Transverse colon (tissue), 4 donors: ENCODE measurements around the gene FOXE3. TPM values are rescaled to one million over a fixed set of nuclear protein-coding genes. Genes with fewer than 3 reads are reported as not detected.

ENCODE experiments used
- DNase-seq: peaks from one replicate; pipeline ENCODE4 v3.0.0-alpha.2; 2019
- H3K27ac ChIP-seq, 4 donors: fragments of 200-600 bp; sonication (generic); 2 replicates each; pipeline ENCODE4 v1.5.1; 2016 to 2018; ENCODE audit warnings: inconsistent platforms in 4 of 4
- H3K27me3 ChIP-seq: fragments of 200-600 bp; sonication (generic); 2 replicates; pipeline ENCODE4 v1.5.1; 2017; ENCODE audit warnings: inconsistent platforms
- H3K36me3 ChIP-seq, 4 donors: fragments of 200-600 bp; sonication (generic); 2 replicates each; pipeline ENCODE4 v1.5.1; 2017 to 2019; ENCODE audit warnings: inconsistent platforms in 4 of 4
- H3K4me1 ChIP-seq, 4 donors: fragments of 200-600 bp; sonication (generic); 2 replicates each; pipeline ENCODE4 v1.5.1; 2017 to 2020; ENCODE audit warnings: inconsistent platforms in 4 of 4
- H3K4me3 ChIP-seq, 4 donors: fragments of 200-600 bp; sonication (generic); 1 replicate in 1 of 4; 2 replicates in 3 of 4; pipeline versions ENCODE4 v1.5.1 to v1.6.1; 2017 to 2019; ENCODE audit warnings: inconsistent platforms in 4 of 4
- H3K9me3 ChIP-seq, 2 donors: fragments of 200-600 bp; sonication (generic); 2 replicates each; pipeline ENCODE4 v1.5.1; 2017 to 2019; ENCODE audit warnings: inconsistent platforms in 2 of 2
- CTCF ChIP-seq, 5 experiments: fragments of 200-600 bp in 3 of 5; fragments of 450-650 bp in 2 of 5; sonication (generic) in 3 of 5; IDR thresholded peaks; 1 replicate in 2 of 5; 2 replicates in 3 of 5; pipeline ENCODE4 v1.5.1; 2016 to 2017; ENCODE audit warnings: antibody characterized with exemption in 5 of 5, inconsistent platforms in 3 of 5, mild to moderate bottlenecking in 2 of 5, moderate library complexity in 1 of 5
- EP300 ChIP-seq: sonication (generic); formaldehyde crosslinking; IDR thresholded peaks from one replicate; pipeline ENCODE4 v1.6.1; 2017; ENCODE audit warnings: antibody characterized with exemption, low read depth
- POLR2A ChIP-seq: fragments of 450-650 bp; IDR thresholded peaks from one replicate; pipeline ENCODE4 v1.6.1; 2016; ENCODE audit warnings: antibody characterized with exemption, mild to moderate bottlenecking, moderate library complexity
- POLR2AphosphoS5 ChIP-seq, 3 donors: sonication (generic); formaldehyde crosslinking; IDR thresholded peaks; one replicate each; pipeline ENCODE4 v1.6.1; 2016; ENCODE audit warnings: antibody characterized with exemption in 3 of 3
- WGBS, 2 donors: methylation state at CpG; one replicate each; pipeline ENCODE4 v1.1.5; 2018; ENCODE audit warnings: low coverage in 1 of 2; 5-methylcytosine and 5-hydroxymethylcytosine counted together
- in situ Hi-C, 4 donors: fragments of 200-750 bp; cut with MboI; loops; one replicate each; pipeline versions ENCODE4 v1.15.0 to v1.15.1; 2017; ENCODE audit warnings: low sequenced_read_pairs in 3 of 4, low pct_ligation_motif_present in 1 of 4, low pct_unique_long_range_greater_than_20kb in 1 of 4
- intact Hi-C: fragments of 100-400 bp; cut with DNase I; formaldehyde crosslinking; loops from one replicate; pipeline ENCODE4 v1.15.1; 2023; ENCODE audit warnings: low total_unique reads
- total RNA-seq, 4 donors: library from RNA; depleted of rRNA; stranded (reverse); fragments of >200 nt; gene quantifications; one replicate each; pipeline ENCODE4 v1.1.0, GENCODE V29; 2016

FOXE3 gene
- total RNA-seq, 4 donors from 2014 or later = not detected

GRCh38 chr1:47402591-47402990 lies 13.5 kb upstream of the FOXE3 start:
- Histone ChIP-seq H3K27me3 (peaks cover 5% of the 10 kb centered on the region), H3K36me3 (no peaks in the 10 kb centered on the region), H3K27ac (no peak overlapping the region), H3K4me3 (no peak overlapping the region), H3K4me1 (peaks cover 0 to 3% (median 0%) of the 10 kb centered on the region in 4 donors), H3K9me3 (no peaks in the 10 kb centered on the region)
- intact Hi-C loops = no loop called here
- TF ChIP-seq CTCF (IDR thresholded peaks at IDR 0.05) = no peak
- TF ChIP-seq POLR2AphosphoS5 (IDR thresholded peaks at IDR 0.05) = no peak
- TF ChIP-seq EP300 = no peak
- no peak for TF ChIP-seq POLR2A
- in situ Hi-C loops = loop anchor here in 2 of 4 donors (25.0 kb wide), 1 partner anchor 215 kb away; the partner anchor contains the start of gene PDZK1IP1 (in 2 of the 2)
- DNase-seq = no peak
- 90 to 97% methylated on average over 4 of the region's 4 CpGs for WGBS, 2 donors

- DNase-seq = no peak
- in situ Hi-C loops = loop anchor here in 2 of 4 donors (25.0 kb wide), 1 partner anchor 216 kb away; the partner anchor contains the start of gene PDZK1IP1 (in 2 of the 2)
- H3K27me3 ChIP-seq = peaks cover 5% of the 10 kb centered on the region
- peaks cover 0 to 3% (median 0%) of the 10 kb centered on the region in 4 donors for H3K4me1 ChIP-seq
- no peaks in the 10 kb centered on the region for H3K9me3 ChIP-seq
- no peak overlapping the region for H3K27ac ChIP-seq
- H3K36me3 ChIP-seq = no peaks in the 10 kb centered on the region
- intact Hi-C loops = no loop called here
- H3K4me3 ChIP-seq = no peak overlapping the region
- TF ChIP-seq POLR2A (no peak), EP300 (no peak), CTCF (IDR thresholded peaks at IDR 0.05) (no peak), POLR2AphosphoS5 (IDR thresholded peaks at IDR 0.05) (no peak)
- 88 to 100% methylated on average over 2 to 4 of the region's 4 CpGs for WGBS, 2 donors
Measured at GRCh38 chr1:47403321-47403910, 12.7 kb upstream of the FOXE3 start.

GRCh38 chr1:47405697-47406096 lies 10.4 kb upstream of the FOXE3 start:
- Histone ChIP-seq H3K27ac (no peak overlapping the region), H3K27me3 (no peaks in the 10 kb centered on the region), H3K9me3 (no peaks in the 10 kb centered on the region), H3K4me3 (no peak overlapping the region), H3K4me1 (no peaks in the 10 kb centered on the region), H3K36me3 (no peaks in the 10 kb centered on the region)
- in situ Hi-C loops (loop anchor here in 2 of 4 donors (25.0 kb wide), 1 partner anchor 218 kb away; the partner anchor contains the start of gene PDZK1IP1 (in 2 of the 2)), intact Hi-C loops (no loop called here)
- DNase-seq = no peak
- TF ChIP-seq CTCF (IDR thresholded peaks at IDR 0.05) (no peak), POLR2A (no peak), POLR2AphosphoS5 (IDR thresholded peaks at IDR 0.05) (no peak), EP300 (no peak)
- 83 to 100% methylated on average over 1 to 5 of the region's 5 CpGs for WGBS, 2 donors

- DNase-seq = no peak
- 95% methylated on average over 5 of the region's 5 CpGs; no CpG with 5 or more reads in 1 of the 2 donors for WGBS, 2 donors
- H3K27me3 ChIP-seq = no peaks in the 10 kb centered on the region
- no peaks in the 10 kb centered on the region for H3K4me1 ChIP-seq
- TF ChIP-seq POLR2AphosphoS5 (IDR thresholded peaks at IDR 0.05) (no peak), EP300 (no peak), CTCF (IDR thresholded peaks at IDR 0.05) (no peak), POLR2A (no peak)
- no peak overlapping the region for H3K27ac ChIP-seq
- intact Hi-C loops = no loop called here
- H3K36me3 ChIP-seq = no peaks in the 10 kb centered on the region
- H3K9me3 ChIP-seq = no peaks in the 10 kb centered on the region
- H3K4me3 ChIP-seq = no peak overlapping the region
- in situ Hi-C loops = loop anchor here in 2 of 4 donors (25.0 kb wide), 1 partner anchor 220 kb away; the partner anchor contains the start of gene PDZK1IP1 (in 2 of the 2)
Measured at GRCh38 chr1:47406966-47407365, 9.1 kb upstream of the FOXE3 start.
